ENCODE measurements around the gene LIN7A.
A peak's percentile ranks its signal among the peaks of the same experiment; 100 is the strongest.

The LIN7A gene

GRCh38 chr12:80802652-80803400 is 134.9 kb downstream of the LIN7A start:
- H3K4me2 ChIP-seq, result peak overlapping the region; percentile 60
- H3K9ac ChIP-seq, result no peak overlapping the region; the same call in 1 of the 2 replicates
- TF ChIP-seq, protein P1, sequence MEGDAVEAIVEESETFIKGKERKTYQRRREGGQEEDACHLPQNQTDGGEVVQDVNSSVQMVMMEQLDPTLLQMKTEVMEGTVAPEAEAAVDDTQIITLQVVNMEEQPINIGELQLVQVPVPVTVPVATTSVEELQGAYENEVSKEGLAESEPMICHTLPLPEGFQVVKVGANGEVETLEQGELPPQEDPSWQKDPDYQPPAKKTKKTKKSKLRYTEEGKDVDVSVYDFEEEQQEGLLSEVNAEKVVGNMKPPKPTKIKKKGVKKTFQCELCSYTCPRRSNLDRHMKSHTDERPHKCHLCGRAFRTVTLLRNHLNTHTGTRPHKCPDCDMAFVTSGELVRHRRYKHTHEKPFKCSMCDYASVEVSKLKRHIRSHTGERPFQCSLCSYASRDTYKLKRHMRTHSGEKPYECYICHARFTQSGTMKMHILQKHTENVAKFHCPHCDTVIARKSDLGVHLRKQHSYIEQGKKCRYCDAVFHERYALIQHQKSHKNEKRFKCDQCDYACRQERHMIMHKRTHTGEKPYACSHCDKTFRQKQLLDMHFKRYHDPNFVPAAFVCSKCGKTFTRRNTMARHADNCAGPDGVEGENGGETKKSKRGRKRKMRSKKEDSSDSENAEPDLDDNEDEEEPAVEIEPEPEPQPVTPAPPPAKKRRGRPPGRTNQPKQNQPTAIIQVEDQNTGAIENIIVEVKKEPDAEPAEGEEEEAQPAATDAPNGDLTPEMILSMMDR (conservative IDR thresholded peaks at IDR 0.05; ENCODE audit: low read depth, low read length), result no peak
- no peaks in the 10 kb centered on the region for H3K36me3 ChIP-seq (ENCODE audit: insufficient read depth)
- peak overlapping the region; percentile 54 for H3K27ac ChIP-seq
- H3K27me3 ChIP-seq (ENCODE audit: insufficient read depth, low read depth), result no peaks in the 10 kb centered on the region
- peaks cover 44% of the 10 kb centered on the region for H3K4me1 ChIP-seq (ENCODE audit: low read depth, poor library complexity, severe bottlenecking)
- H3K4me3 ChIP-seq (IDR thresholded peaks at IDR 0.05; ENCODE audit: insufficient read depth, low read depth, low read length), result no peak overlapping the region
- H2AFZ ChIP-seq (ENCODE audit: low read depth), result peak overlapping the region; percentile 11; the same call in 1 of the 2 replicates
- no peaks in the 10 kb centered on the region for H4K20me1 ChIP-seq (ENCODE audit: insufficient read depth)
- H3K79me2 ChIP-seq (ENCODE audit: insufficient read depth, low read depth), result no peaks in the 10 kb centered on the region

DNA sequence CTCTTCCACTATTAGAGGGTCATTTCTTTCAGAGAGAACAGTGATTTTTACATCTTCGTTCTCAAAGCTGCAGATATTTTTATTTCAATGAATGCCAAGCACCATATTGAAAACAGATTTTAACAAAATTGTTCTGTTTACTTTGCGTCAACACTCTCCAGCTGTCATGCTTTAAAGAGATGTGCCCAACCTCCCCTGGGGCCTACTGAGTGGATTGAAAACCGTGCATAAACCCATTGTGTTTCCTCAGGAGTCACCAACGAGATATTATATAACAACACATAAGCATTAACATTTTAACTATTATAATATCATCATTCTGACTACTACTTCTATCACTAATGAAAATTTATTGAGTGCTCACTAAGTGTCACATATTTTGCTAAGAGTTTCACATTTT is 139.5 kb downstream of the LIN7A start:
- H3K27me3 ChIP-seq (ENCODE audit: insufficient read depth, low read depth), result no peaks in the 10 kb centered on the region
- H3K79me2 ChIP-seq (ENCODE audit: insufficient read depth, low read depth), result no peaks in the 10 kb centered on the region
- no peaks in the 10 kb centered on the region for H4K20me1 ChIP-seq (ENCODE audit: insufficient read depth)
- H3K27ac ChIP-seq, result no peak overlapping the region
- TF ChIP-seq, protein P1 (conservative IDR thresholded peaks at IDR 0.05; ENCODE audit: low read depth, low read length), result no peak
- H3K9ac ChIP-seq, result no peak overlapping the region
- H3K4me2 ChIP-seq, result no peak overlapping the region
- peaks cover 28% of the 10 kb centered on the region for H3K4me1 ChIP-seq (ENCODE audit: low read depth, poor library complexity, severe bottlenecking)
- H3K36me3 ChIP-seq (ENCODE audit: insufficient read depth), result no peaks in the 10 kb centered on the region
- no peak overlapping the region for H3K4me3 ChIP-seq (IDR thresholded peaks at IDR 0.05; ENCODE audit: insufficient read depth, low read depth, low read length)
- H2AFZ ChIP-seq (ENCODE audit: low read depth), result no peak overlapping the region

DNA sequence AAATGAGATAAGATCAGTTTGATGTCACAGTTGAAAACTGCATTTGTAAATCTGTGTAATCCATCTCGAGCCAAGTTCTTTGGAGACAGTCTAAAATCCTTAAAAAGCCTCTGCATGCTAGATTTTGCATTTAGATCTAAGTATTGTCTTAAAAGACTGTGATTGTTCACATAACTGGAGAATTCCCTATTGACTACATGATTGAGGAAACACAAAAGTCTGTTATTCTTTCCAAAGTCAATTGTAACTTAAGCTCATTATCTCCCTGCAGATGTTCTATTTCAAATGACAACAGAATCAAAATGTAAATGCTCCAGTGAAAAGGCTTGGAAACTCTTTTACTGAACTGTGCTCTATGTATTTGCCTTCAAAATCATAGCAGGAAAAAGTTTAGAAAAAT is 143.2 kb downstream of the LIN7A start:
- H4K20me1 ChIP-seq (ENCODE audit: insufficient read depth), result no peaks in the 10 kb centered on the region
- H3K79me2 ChIP-seq (ENCODE audit: insufficient read depth, low read depth), result no peaks in the 10 kb centered on the region
- H3K27me3 ChIP-seq (ENCODE audit: insufficient read depth, low read depth), result no peaks in the 10 kb centered on the region
- TF ChIP-seq, protein P1 (conservative IDR thresholded peaks at IDR 0.05; ENCODE audit: low read depth, low read length), result no peak
- H3K9ac ChIP-seq, result no peak overlapping the region
- H2AFZ ChIP-seq (ENCODE audit: low read depth), result no peak overlapping the region
- no peak overlapping the region for H3K4me3 ChIP-seq (IDR thresholded peaks at IDR 0.05; ENCODE audit: insufficient read depth, low read depth, low read length)
- H3K4me1 ChIP-seq (ENCODE audit: low read depth, poor library complexity, severe bottlenecking), result peaks cover 3% of the 10 kb centered on the region
- H3K27ac ChIP-seq, result no peak overlapping the region
- H3K4me2 ChIP-seq, result no peak overlapping the region
- H3K36me3 ChIP-seq (ENCODE audit: insufficient read depth), result no peaks in the 10 kb centered on the region

- TF ChIP-seq, protein P1 (conservative IDR thresholded peaks at IDR 0.05; ENCODE audit: low read depth, low read length), result no peak
- Histone ChIP-seq H3K4me3 (IDR thresholded peaks at IDR 0.05; ENCODE audit: insufficient read depth, low read depth, low read length) (no peak overlapping the region), H3K9ac (no peak overlapping the region)
Observed at GRCh38 chr12:80792861-80793260, 144.9 kb downstream of the LIN7A start.

More at GRCh38 chr12:80792861-80793260, 144.9 kb downstream of the LIN7A start:
- H2AFZ ChIP-seq (ENCODE audit: low read depth), result no peak overlapping the region
- no peaks in the 10 kb centered on the region for H3K27me3 ChIP-seq (ENCODE audit: insufficient read depth, low read depth)
- no peak overlapping the region for H3K4me2 ChIP-seq
- no peak overlapping the region for H3K27ac ChIP-seq
- H3K79me2 ChIP-seq (ENCODE audit: insufficient read depth, low read depth), result no peaks in the 10 kb centered on the region
- peaks cover 3% of the 10 kb centered on the region for H3K4me1 ChIP-seq (ENCODE audit: low read depth, poor library complexity, severe bottlenecking)
- H4K20me1 ChIP-seq (ENCODE audit: insufficient read depth), result no peaks in the 10 kb centered on the region
- no peaks in the 10 kb centered on the region for H3K36me3 ChIP-seq (ENCODE audit: insufficient read depth)
